WI38 (cell line): Measurements from ENCODE around the gene S100Z.
"Not testable (repeated sequence)": the region's sequence is repeated elsewhere in the genome, so short reads cannot be mapped to it uniquely, and the experiment has no call there.

Source experiments
- H3K4me3 ChIP-seq: 2 replicates; pipeline ENCODE4 v1.5.1; 2011; ENCODE audit warnings: low read depth, mild to moderate bottlenecking, control low read depth, low read length
- CTCF ChIP-seq: IDR thresholded peaks from 2 replicates; pipeline ENCODE4 v1.5.1; 2012; ENCODE audit warnings: low read depth, mild to moderate bottlenecking, control low read depth, low read length

Gene S100Z

GRCh38 chr5:76818844-76819831, 30.7 kb upstream of the S100Z start, which contains the start of gene F2RL1:
Gene F2RL1 (plus strand): TSS chr5:76819030. CDS start chr5:76819183, 153 bp downstream.
- TF ChIP-seq CTCF, result no peak

GRCh38 chr5:76819851-76820525, 29.8 kb upstream of the S100Z start:
- H3K4me3 ChIP-seq, result peak overlapping the region; percentile 66
- no peak for TF ChIP-seq CTCF

More at GRCh38 chr5:76818844-76819831, 30.7 kb upstream of the S100Z start, which contains the start of gene F2RL1:
- peak within 1 kb of the TSS; percentile 66 for H3K4me3 ChIP-seq

DNA sequence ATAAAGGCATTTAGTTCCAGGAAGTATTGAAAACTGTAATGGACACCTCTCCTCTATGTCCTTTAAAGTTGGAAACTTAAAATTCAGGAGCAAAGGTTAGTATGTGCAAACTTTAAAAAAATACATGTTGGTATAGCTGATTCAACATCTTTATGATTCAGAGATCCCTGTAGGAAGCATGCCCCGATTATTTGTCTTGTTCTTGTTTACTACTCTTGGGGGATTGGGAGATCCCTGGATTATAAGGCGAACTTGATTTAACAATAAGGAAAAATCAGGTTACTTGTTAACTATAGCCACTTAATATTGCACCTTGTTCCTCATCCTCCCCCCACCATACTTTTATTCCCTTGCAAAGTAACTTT, 29.3 kb upstream of the S100Z start:
- TF ChIP-seq CTCF, result no peak
- no peak overlapping the region for H3K4me3 ChIP-seq

DNA sequence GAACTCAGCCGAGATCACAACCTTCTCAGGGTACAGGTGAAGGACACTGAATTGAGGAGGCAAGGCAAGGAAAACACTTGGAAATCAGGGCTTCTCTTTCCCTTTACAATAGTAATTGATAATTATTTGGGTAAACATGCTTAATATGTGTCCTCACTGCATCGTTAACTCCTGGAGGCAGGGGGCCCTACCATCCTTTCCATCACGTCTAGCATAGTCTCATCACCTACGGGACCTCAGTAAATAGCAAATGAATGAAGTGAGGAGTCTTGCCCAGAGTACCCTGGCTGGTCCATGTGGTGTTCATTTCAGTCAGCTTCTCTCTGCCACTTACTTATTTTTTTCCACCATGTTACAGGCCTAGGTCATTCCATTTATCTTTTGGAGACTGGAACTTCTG, 28.7 kb upstream of the S100Z start:
- TF ChIP-seq CTCF, result no peak
- no peak overlapping the region for H3K4me3 ChIP-seq

GRCh38 chr5:76822105-76822731, 27.6 kb upstream of the S100Z start:
- not testable (repeated sequence) for H3K4me3 ChIP-seq

- H3K4me3 ChIP-seq, result not testable (repeated sequence)
Measured at GRCh38 chr5:76826416-76826815, 23.4 kb upstream of the S100Z start.

DNA sequence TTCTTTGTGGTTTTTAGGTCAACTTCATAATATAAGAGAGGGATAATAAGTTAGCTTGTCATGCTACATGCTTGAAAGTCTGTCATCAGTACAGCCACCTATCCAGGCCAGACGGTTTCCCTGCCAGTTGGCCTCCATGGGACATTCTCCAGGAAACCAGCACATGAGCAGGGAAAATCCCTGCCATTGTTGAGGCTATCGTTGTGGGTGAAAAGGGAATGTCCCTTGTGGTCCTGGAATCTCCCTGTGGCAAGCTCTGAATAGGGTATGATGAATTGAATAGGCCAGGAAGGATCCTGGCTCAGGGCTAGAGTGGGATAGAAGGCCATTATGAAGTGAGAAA, 18.7 kb upstream of the S100Z start:
- no peak for TF ChIP-seq CTCF
- H3K4me3 ChIP-seq, result no peak overlapping the region

- no peak for TF ChIP-seq CTCF
- H3K4me3 ChIP-seq, result no peak overlapping the region
Measured at GRCh38 chr5:76836181-76836580, 13.6 kb upstream of the S100Z start.
